Measurements from ENCODE around the gene KIF24. TPM values are rescaled to one million over a fixed set of nuclear protein-coding genes. Genes with fewer than 3 reads are reported as not detected.
"Not testable (repeated sequence)": the region's sequence is repeated elsewhere in the genome, so short reads cannot be mapped to it uniquely, and the experiment has no call there.

The KIF24 gene
- total RNA-seq, 2 experiments from 2014 or later = 11.2 to 11.4 TPM

DNA sequence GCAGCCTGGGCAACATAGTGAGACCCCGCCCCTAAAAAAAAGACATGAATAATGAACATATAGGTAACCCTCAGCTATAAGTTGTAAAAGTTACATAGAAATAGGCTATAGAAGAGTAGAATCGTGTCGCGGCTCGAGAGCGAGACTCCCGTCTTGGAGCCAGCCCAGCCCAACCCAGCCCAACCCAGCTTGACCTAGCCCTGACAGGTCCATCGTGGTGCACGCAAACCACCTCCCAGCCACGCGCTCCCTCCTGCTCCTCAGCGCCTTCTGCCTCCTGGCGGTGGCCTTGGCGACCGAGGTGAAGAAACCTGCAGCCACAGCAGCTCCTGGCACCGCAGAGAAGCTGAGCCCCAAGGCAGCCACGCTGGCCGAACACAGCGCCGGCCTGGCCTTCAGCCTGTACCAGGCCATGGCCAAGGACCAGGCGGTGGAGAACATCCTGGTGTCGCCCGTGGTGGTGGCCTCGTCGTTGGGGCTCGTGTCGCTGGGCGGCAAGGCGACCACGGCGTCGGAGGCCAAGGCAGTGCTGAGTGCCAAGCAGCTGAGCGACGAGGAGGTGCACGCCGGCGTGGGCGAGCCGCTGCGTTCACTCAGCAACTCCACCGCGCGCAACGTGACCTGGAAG is 10.8 kb downstream of the KIF24 start:
- Mint-ChIP-seq H3K4me1 (ENCODE audit: low read depth) (peaks cover 2% of the 10 kb centered on the region), H3K9me3 (ENCODE audit: insufficient read depth) (no peaks in the 10 kb centered on the region), H3K27ac (no peak overlapping the region), H3K4me3 (no peak overlapping the region), H3K36me3 (ENCODE audit: low read depth) (peaks cover 3% of the 10 kb centered on the region), H3K27me3 (ENCODE audit: low read depth) (no peaks in the 10 kb centered on the region)
- CTCF ChIA-PET = no interaction called here
- POLR2A ChIA-PET = no interaction called here
- ATAC-seq (no peak), DNase-seq (no peak)

DNA sequence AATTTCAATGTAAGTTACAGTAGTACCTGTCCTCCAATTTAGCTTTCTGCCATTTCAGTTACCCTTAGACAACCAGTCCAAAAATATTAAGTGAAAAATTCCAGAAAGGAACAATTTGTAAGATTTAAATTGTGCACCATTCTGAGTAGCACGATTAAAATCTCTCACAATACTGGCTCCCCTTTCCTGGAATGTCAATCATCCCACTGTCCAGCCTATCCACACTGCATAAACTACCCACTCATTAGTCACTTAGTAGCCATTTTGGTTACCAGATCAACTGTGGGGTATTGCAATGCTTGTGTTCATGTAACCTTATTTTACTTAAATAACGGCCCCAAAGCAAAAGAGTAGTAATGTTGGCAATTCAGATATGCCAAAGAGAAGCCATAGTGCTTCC is 11.6 kb downstream of the KIF24 start:
- Mint-ChIP-seq H3K27me3 (ENCODE audit: low read depth) (no peaks in the 10 kb centered on the region), H3K36me3 (ENCODE audit: low read depth) (peaks cover 4% of the 10 kb centered on the region), H3K27ac (no peak overlapping the region), H3K4me1 (ENCODE audit: low read depth) (peaks cover 2% of the 10 kb centered on the region), H3K4me3 (no peak overlapping the region), H3K9me3 (ENCODE audit: insufficient read depth) (no peaks in the 10 kb centered on the region)
- no peak for DNase-seq
- ATAC-seq = no peak
- ChIA-PET CTCF (no interaction called here), POLR2A (no interaction called here)

DNA sequence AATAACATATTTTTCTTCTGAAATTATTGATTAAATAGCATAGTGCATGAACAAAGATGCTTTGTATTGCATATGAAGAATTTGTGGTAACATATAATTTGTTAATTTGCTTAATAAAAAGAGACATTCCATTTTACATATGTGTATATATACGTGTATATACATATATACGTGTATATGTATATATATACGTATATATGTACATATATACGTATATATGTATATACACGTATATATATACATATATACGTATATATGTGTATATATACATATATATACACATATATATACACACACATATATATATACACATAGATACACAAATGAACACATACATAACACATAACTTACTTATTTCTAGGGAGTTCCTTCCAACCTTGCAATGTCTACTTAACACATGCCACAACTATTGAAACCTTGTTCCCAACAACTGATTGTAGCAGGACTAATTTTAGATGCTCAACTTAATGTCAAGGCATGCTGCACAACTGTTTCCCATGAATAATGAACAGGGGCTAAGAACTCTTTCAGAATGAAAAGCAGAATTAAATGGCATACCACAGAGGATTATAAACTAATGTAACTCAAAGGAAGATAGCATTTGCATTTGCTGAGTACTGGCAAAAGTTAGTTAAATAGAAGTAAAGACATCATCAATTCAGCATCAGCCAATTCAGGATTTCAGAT is 17.4 kb downstream of the KIF24 start:
- Mint-ChIP-seq H3K27ac (no peak overlapping the region), H3K4me1 (ENCODE audit: low read depth) (no peaks in the 10 kb centered on the region), H3K9me3 (ENCODE audit: insufficient read depth) (no peaks in the 10 kb centered on the region), H3K36me3 (ENCODE audit: low read depth) (peaks cover 3% of the 10 kb centered on the region), H3K4me3 (no peak overlapping the region), H3K27me3 (ENCODE audit: low read depth) (no peaks in the 10 kb centered on the region)
- CTCF ChIA-PET = no interaction called here
- POLR2A ChIA-PET = no interaction called here
- no peak for DNase-seq
- no peak for ATAC-seq

DNA sequence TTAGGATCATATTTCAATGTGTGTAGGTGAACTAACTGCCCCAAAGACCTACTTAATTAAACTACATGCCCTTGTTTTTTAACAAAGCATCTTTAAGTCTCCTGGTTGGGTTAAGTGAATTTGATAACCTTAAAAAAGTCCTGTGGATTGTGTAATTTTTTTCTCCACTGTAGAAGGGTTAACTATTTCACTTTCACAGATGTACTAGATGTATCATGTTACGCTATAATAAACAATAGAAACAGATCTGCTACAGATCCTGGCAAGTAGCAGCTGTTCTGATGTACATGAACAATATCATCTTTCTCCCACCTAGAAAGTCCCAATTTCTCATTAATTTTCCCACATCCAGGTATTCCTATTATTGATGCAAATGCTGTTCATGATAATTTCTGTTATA is 18.9 kb downstream of the KIF24 start:
- Mint-ChIP-seq H3K4me3 (no peak overlapping the region), H3K4me1 (ENCODE audit: low read depth) (no peaks in the 10 kb centered on the region), H3K27ac (no peak overlapping the region), H3K9me3 (ENCODE audit: insufficient read depth) (no peaks in the 10 kb centered on the region), H3K36me3 (ENCODE audit: low read depth) (peaks cover 6% of the 10 kb centered on the region), H3K27me3 (ENCODE audit: low read depth) (no peaks in the 10 kb centered on the region)
- no peak for DNase-seq
- ChIA-PET CTCF (no interaction called here), POLR2A (no interaction called here)
- no peak for ATAC-seq

DNA sequence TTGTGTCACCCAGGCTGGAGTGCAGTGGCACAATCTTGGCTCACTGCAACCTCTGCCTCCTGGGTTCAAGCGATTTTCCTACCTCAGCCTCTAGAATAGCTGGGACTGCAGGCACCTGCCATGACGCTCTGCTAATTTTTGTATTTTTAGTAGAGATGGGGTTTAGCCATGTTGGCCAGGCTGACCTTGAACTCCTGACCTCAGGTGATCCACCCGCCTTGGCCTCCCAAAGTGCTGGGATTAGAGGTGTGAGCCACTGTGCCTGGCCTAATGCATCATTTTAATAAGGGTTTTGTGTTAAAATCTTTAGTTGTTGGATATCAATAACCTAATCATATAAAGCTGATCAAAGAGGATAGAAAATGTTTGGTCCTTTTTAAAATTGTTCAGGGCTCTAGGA is 20.8 kb downstream of the KIF24 start:
- H3K27me3 Mint-ChIP-seq (ENCODE audit: low read depth); ATAC-seq; H3K27ac Mint-ChIP-seq; DNase-seq; H3K36me3 Mint-ChIP-seq (ENCODE audit: low read depth); CTCF ChIA-PET; POLR2A ChIA-PET; H3K4me3 Mint-ChIP-seq; H3K9me3 Mint-ChIP-seq (ENCODE audit: insufficient read depth); H3K4me1 Mint-ChIP-seq (ENCODE audit: low read depth): not testable (repeated sequence)

DNA sequence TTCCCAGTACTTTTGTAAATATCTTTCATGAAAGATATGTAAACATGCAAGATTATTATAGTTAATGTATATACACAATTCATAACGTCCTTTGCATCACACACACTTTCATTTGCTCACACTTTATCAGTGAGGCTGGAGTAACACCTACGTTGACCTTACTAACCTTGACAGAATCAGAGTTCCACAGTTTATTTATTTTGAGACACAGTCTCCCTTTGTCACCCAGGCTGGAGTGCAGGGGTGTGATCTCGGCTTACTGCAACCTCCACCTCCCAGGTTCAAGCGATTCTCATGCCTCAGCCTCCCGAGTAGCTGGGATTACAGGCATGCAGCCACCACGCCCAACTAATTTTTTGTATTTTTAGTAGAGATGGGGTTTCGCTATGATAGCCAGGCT is 28.0 kb downstream of the KIF24 start:
- DNase-seq; CTCF ChIA-PET; H3K27ac Mint-ChIP-seq; H3K4me1 Mint-ChIP-seq (ENCODE audit: low read depth); POLR2A ChIA-PET; ATAC-seq; H3K27me3 Mint-ChIP-seq (ENCODE audit: low read depth); H3K4me3 Mint-ChIP-seq; H3K36me3 Mint-ChIP-seq (ENCODE audit: low read depth); H3K9me3 Mint-ChIP-seq (ENCODE audit: insufficient read depth): not testable (repeated sequence)

DNA sequence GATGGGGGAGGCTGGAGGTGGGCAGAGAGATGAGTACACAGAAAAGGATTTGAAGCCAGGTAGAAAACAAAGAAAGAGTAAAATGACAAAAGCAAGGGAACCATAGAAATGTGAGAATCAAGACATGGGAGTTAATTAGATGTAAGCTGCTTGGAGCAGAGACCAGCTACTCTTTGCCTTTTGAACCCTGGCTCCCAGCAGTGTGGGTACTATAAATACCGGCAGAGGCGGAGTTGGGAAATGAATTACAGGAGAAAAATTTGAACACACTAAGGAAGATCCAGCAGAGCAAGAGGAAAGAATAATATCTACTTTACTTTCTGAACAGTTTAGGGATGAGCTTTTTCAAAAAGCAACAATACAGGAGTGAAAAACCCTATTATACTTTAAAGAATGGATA is 36.5 kb downstream of the KIF24 start:
- no peak overlapping the region for H3K4me3 Mint-ChIP-seq
- no peak for ATAC-seq
- H3K36me3 Mint-ChIP-seq (ENCODE audit: low read depth) = peaks cover 4% of the 10 kb centered on the region
- H3K9me3 Mint-ChIP-seq (ENCODE audit: insufficient read depth) = no peaks in the 10 kb centered on the region
- peaks cover 2% of the 10 kb centered on the region for H3K4me1 Mint-ChIP-seq (ENCODE audit: low read depth)
- ChIA-PET POLR2A (no interaction called here), CTCF (no interaction called here)
- H3K27me3 Mint-ChIP-seq (ENCODE audit: low read depth) = no peaks in the 10 kb centered on the region
- H3K27ac Mint-ChIP-seq = no peak overlapping the region
- DNase-seq = no peak

DNA sequence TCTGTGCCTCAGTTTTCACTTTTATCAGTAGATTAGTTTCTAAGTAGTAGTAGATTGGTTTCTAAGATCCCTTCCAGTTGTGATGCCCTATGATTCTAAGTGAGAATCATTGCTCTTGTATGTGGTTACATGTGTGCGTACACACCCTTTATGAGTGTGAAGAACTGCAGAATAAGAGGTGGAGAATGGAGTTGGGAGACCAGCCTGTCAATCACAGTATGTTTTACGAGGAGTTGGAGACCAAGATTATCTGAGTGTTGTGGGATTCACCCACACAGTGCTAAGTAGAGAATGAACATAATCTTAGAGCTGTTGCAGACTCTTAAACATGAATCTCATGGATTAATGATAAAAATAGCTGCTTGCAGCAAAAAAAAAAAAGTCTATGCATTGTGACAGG is 37.6 kb downstream of the KIF24 start:
- ChIA-PET CTCF (interaction anchor here (1.6 kb wide), 1 partner anchor 39 kb away, joined by 5 read pairs; no protein-coding TSS in a partner anchor), POLR2A (no interaction called here)
- H3K27me3 Mint-ChIP-seq (ENCODE audit: low read depth) = no peaks in the 10 kb centered on the region
- no peak for DNase-seq
- H3K27ac Mint-ChIP-seq = no peak overlapping the region
- no peaks in the 10 kb centered on the region for H3K9me3 Mint-ChIP-seq (ENCODE audit: insufficient read depth)
- peaks cover 13% of the 10 kb centered on the region for H3K36me3 Mint-ChIP-seq (ENCODE audit: low read depth)
- ATAC-seq = no peak
- peaks cover 2% of the 10 kb centered on the region for H3K4me1 Mint-ChIP-seq (ENCODE audit: low read depth)
- H3K4me3 Mint-ChIP-seq = no peak overlapping the region

DNA sequence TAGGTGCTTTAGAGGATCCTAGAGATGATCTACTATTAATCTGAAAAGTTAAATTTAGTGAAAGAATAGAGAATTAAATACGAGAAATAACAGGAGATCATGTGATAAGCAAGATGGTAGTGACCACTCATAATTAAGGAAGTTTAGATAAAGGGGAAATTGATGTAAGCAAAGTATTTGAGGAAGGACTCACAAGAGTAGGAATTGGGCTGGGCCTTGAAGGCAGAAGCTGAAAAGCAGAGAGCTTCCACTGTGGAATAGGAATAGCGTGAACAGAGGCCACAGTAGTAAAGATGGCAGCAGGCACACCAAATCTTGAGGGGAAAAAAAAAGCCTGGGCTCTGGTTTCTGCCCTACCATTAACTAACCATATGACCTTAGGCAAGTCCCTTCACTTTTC is 38.0 kb downstream of the KIF24 start:
- H3K4me1 Mint-ChIP-seq (ENCODE audit: low read depth) = peaks cover 2% of the 10 kb centered on the region
- no peak for DNase-seq
- CTCF ChIA-PET = interaction anchor here (1.6 kb wide), 1 partner anchor 39 kb away, joined by 5 read pairs; no protein-coding TSS in a partner anchor
- ATAC-seq = no peak
- H3K4me3 Mint-ChIP-seq = no peak overlapping the region
- no peaks in the 10 kb centered on the region for H3K27me3 Mint-ChIP-seq (ENCODE audit: low read depth)
- peaks cover 17% of the 10 kb centered on the region for H3K36me3 Mint-ChIP-seq (ENCODE audit: low read depth)
- POLR2A ChIA-PET = no interaction called here
- no peak overlapping the region for H3K27ac Mint-ChIP-seq
- no peaks in the 10 kb centered on the region for H3K9me3 Mint-ChIP-seq (ENCODE audit: insufficient read depth)

DNA sequence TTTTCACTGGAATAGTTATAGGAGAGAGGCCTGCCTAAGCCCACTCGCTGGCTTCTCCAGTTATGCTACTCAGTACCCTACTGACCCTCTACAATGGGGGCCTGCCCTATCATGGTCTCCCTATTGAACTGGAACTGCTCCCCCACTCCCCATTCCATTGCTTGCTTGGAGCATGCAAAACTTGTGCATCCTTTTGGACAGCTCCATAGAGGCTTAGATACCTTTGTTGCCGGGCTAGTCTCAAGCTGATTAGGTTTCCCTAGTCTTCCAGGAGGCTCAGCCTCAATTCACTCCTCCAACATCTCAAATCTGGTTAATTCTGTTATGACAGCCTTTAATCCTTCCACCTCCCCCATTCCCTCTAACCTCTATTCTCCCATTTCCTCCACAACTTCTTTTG is 39.9 kb downstream of the KIF24 start:
- DNase-seq (no peak), ATAC-seq (no peak)
- ChIA-PET CTCF (no interaction called here), POLR2A (no interaction called here)
- Mint-ChIP-seq H3K4me1 (ENCODE audit: low read depth) (peaks cover 2% of the 10 kb centered on the region), H3K27ac (no peak overlapping the region), H3K36me3 (ENCODE audit: low read depth) (peaks cover 19% of the 10 kb centered on the region), H3K9me3 (ENCODE audit: insufficient read depth) (no peaks in the 10 kb centered on the region), H3K4me3 (no peak overlapping the region), H3K27me3 (ENCODE audit: low read depth) (no peaks in the 10 kb centered on the region)

DNA sequence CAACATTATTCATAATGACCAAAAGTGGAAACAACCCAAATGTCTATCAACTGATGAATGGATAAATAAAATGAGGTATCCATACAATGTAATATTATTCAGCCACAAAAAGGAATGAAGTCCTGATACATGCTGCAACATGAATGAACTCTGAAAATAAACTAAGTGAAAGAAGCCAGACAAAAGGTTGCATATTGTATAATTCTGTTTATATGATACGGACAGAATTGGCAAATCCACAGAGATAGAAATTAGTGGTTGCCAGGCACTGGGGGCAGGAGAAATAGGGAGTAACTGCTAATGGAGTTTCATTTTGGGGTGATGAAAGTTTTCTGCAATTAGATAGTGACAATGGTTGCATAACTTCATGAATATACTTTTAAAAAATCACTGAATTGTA is 47.0 kb downstream of the KIF24 start:
- no peak overlapping the region for H3K4me3 Mint-ChIP-seq
- ATAC-seq = no peak
- no peaks in the 10 kb centered on the region for H3K27me3 Mint-ChIP-seq (ENCODE audit: low read depth)
- no peak for DNase-seq
- POLR2A ChIA-PET = no interaction called here
- H3K27ac Mint-ChIP-seq = no peak overlapping the region
- H3K9me3 Mint-ChIP-seq (ENCODE audit: insufficient read depth) = no peaks in the 10 kb centered on the region
- peaks cover 8% of the 10 kb centered on the region for H3K4me1 Mint-ChIP-seq (ENCODE audit: low read depth)
- CTCF ChIA-PET = interaction anchor here (0.6 to 1.0 kb wide), 2 partner anchors 13 to 29 kb away, joined by 3 read pairs; no protein-coding TSS in a partner anchor
- H3K36me3 Mint-ChIP-seq (ENCODE audit: low read depth) = peaks cover 24% of the 10 kb centered on the region

DNA sequence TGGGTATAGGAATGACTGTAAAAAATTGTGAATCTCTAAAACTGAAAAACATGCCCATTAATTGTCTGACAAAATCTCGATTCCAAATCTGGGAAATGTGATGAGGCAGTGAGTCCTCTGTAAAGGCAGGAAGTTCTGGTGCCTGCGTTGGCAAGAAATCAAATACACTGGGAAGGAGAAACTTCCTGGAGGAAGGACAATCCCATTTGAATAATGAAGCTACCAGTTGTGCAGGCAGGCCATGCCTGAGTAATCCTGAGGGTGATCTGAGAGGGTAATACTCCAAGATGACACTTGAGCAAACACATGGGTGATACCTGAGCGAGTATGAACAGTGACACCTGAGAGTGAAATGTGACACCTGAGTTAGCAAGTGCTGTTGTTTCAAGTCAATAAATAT is 49.7 kb downstream of the KIF24 start:
- ChIA-PET POLR2A (no interaction called here), CTCF (no interaction called here)
- Mint-ChIP-seq H3K9me3 (ENCODE audit: insufficient read depth) (no peaks in the 10 kb centered on the region), H3K27me3 (ENCODE audit: low read depth) (no peaks in the 10 kb centered on the region), H3K4me3 (no peak overlapping the region), H3K36me3 (ENCODE audit: low read depth) (peaks cover 15% of the 10 kb centered on the region), H3K27ac (no peak overlapping the region), H3K4me1 (ENCODE audit: low read depth) (peaks cover 10% of the 10 kb centered on the region)
- DNase-seq = no peak
- ATAC-seq = no peak

All from activated CD8-positive, alpha-beta T cell treated with anti-CD3 and anti-CD28 coated beads, Interleukin-2, amount 10 ng/mL, durations not matched to agents 7 days and 5 days (primary cell).